K562 (cell line): ENCODE data around the gene DTHD1. TPM values are rescaled to one million over a fixed set of nuclear protein-coding genes. Genes with fewer than 3 reads are reported as not detected.

Experiments used
- ATAC-seq: fragments of 200-7000 bp; cut with Tn5 transposase; 3 replicates; pipeline ENCODE4 v1.9.1; 2020; ENCODE audit warnings: moderate library complexity
- BruUV-seq: library from RNA; stranded (reverse); fragments of 400-500 nt; replicated peaks from 2 replicates; lab custom pipeline; 2021; lab: Mats Ljungman, UMichigan
- CTCF ChIA-PET: fragments of 300-600 bp; formaldehyde crosslinking; extraction: SDS; loops from one replicate; lab custom pipeline; 2021; ENCODE audit warnings: low intra/inter-chr PET ratio; lab: Yijun Ruan, JAX
- POLR2A ChIA-PET: fragments of 300-600, 350-650 bp; sonication (Branson Sonifier 250); formaldehyde crosslinking; extraction: SDS; loops from one replicate; lab custom pipeline; 2021; ENCODE audit warnings: antibody characterized with exemption, inconsistent platforms; lab: Yijun Ruan, JAX
- DNase-seq, 4 experiments: peaks; one replicate each; pipeline versions ENCODE4 v3.0.0 to v3.0.0-alpha.2; 2011 to 2018; ENCODE audit warnings: low spot score in 3 of 4, mixed read lengths in 3 of 4; ENCODE audit errors: extremely low read depth in 1 of 4
- FAIRE-seq: peaks from 2 replicates; lab custom pipeline; 2011; peaks lifted over from hg19 to GRCh38; lab: Jason Lieb, UNC
- H2AFZ ChIP-seq: 2 replicates; pipeline ENCODE4 v1.6.0; 2011; ENCODE audit warnings: low read depth, low read length, control low read depth, inconsistent platforms
- H3K27ac ChIP-seq: fragments of 200-600 bp; 3 replicates; pipeline ENCODE4 v1.8.0; 2011; ENCODE audit warnings: low read depth, mild to moderate bottlenecking, control low read depth, inconsistent platforms, low read length, moderate library complexity, mixed read lengths; ENCODE audit errors: extremely low read depth
- H3K27me3 ChIP-seq, 2 experiments: fragments of 300-600 bp in 1 of 2; 2 replicates in 1 of 2; 3 replicates in 1 of 2; pipeline versions ENCODE4 v1.6.0 to v1.8.0; 2011; ENCODE audit warnings: inconsistent platforms in 2 of 2, low read length in 2 of 2, mild to moderate bottlenecking in 1 of 2, mixed read lengths in 1 of 2, moderate library complexity in 1 of 2; ENCODE audit not compliant: control insufficient read depth in 2 of 2, insufficient read depth in 2 of 2
- H3K36me3 ChIP-seq: fragments of 300-600 bp; 3 replicates; pipeline ENCODE4 v1.8.0; 2011; ENCODE audit warnings: mild to moderate bottlenecking, low read length, inconsistent platforms; ENCODE audit not compliant: control insufficient read depth, insufficient read depth
- H3K4me1 ChIP-seq, 2 experiments: fragments of 200-600 bp in 1 of 2; replicated peaks in 1 of 2; 2 replicates in 1 of 2; 3 replicates in 1 of 2; pipeline versions ENCODE4 v1.5.1 to v1.8.0; 2011; ENCODE audit warnings: inconsistent platforms in 2 of 2, low read length in 2 of 2, mild to moderate bottlenecking in 1 of 2, mixed read lengths in 1 of 2, moderate library complexity in 1 of 2; ENCODE audit not compliant: control insufficient read depth in 2 of 2, insufficient read depth in 2 of 2
- H3K4me2 ChIP-seq: 2 replicates; pipeline ENCODE4 v1.6.1; 2011; ENCODE audit warnings: low read length, control low read depth, inconsistent platforms, mixed read lengths; ENCODE audit not compliant: insufficient read depth
- H3K4me3 ChIP-seq: fragments of 200-600 bp; sonication (generic), shearing (Covaris generic); 2 replicates; pipeline ENCODE4 v1.5.1; 2016; ENCODE audit warnings: control low read depth, inconsistent platforms
- H3K79me2 ChIP-seq: fragments of 200-600 bp; 3 replicates; pipeline ENCODE4 v1.8.0; 2011; ENCODE audit warnings: low read length, inconsistent platforms; ENCODE audit not compliant: control insufficient read depth, insufficient read depth
- H3K9ac ChIP-seq, 2 experiments: 2 replicates each; pipeline versions ENCODE4 v1.6.0 to v1.6.1; 2011; ENCODE audit warnings: low read depth in 2 of 2, low read length in 2 of 2, control low read depth in 1 of 2, inconsistent platforms in 1 of 2, mild to moderate bottlenecking in 1 of 2, mixed read lengths in 1 of 2; ENCODE audit not compliant: insufficient read depth in 1 of 2
- H3K9me1 ChIP-seq: one replicate; pipeline ENCODE4 v1.6.0; 2011; ENCODE audit warnings: inconsistent platforms, mild to moderate bottlenecking, low read length, moderate library complexity; ENCODE audit not compliant: control insufficient read depth, insufficient read depth
- H3K9me3 ChIP-seq: replicated peaks from 2 replicates; pipeline ENCODE4 v1.5.1; 2011; ENCODE audit warnings: low read depth, low read length, inconsistent platforms; ENCODE audit not compliant: control insufficient read depth, insufficient read depth
- H4K20me1 ChIP-seq: replicated peaks from 2 replicates; pipeline ENCODE4 v1.6.1; 2011; ENCODE audit warnings: low read length, inconsistent platforms, mixed read lengths; ENCODE audit not compliant: control insufficient read depth, insufficient read depth
- BCOR ChIP-seq: fragments of 450-650 bp; IDR thresholded peaks from 2 replicates; pipeline ENCODE4 v1.6.1; 2016
- BRD9 ChIP-seq: fragments of 450-650 bp; IDR thresholded peaks from 2 replicates; pipeline ENCODE4 v1.6.1; 2018; ENCODE audit warnings: low read depth; ENCODE audit not compliant: partially characterized antibody
- E2F3 ChIP-seq: fragments of 250-450 bp; sonication (Bioruptor Pico); IDR thresholded peaks from 2 replicates; pipeline ENCODE4 v1.4.0; 2020; ENCODE audit warnings: mild to moderate bottlenecking
- KAT2B ChIP-seq: IDR thresholded peaks from one replicate; pipeline ENCODE4 v1.6.1; 2012; ENCODE audit warnings: low read depth, mild to moderate bottlenecking, control low read depth, inconsistent platforms, low read length, moderate library complexity
- KAT8 ChIP-seq: fragments of 450-650 bp; IDR thresholded peaks from 2 replicates; pipeline ENCODE4 v1.6.1; 2016; ENCODE audit warnings: low read depth, mild to moderate bottlenecking
- SIRT6 ChIP-seq: IDR thresholded peaks from one replicate; pipeline ENCODE4 v1.6.1; 2012; ENCODE audit warnings: low read depth, mild to moderate bottlenecking, control low read depth, inconsistent platforms, low read length, moderate library complexity
- TGIF2 ChIP-seq: sonication (generic); formaldehyde crosslinking; IDR thresholded peaks from 2 replicates; pipeline ENCODE4 v1.8.1; 2022; ENCODE audit warnings: mild to moderate bottlenecking, missing genetic modification reagents, moderate library complexity
- ZBTB11 ChIP-seq, 3 experiments: fragments of 200-800 bp in 1 of 3; fragments of 250-450 bp in 1 of 3; fragments of 450-650 bp in 1 of 3; sonication (Bioruptor Pico) in 1 of 3; sonication (Bioruptor generic) in 1 of 3; formaldehyde crosslinking in 1 of 3; IDR thresholded peaks; 2 replicates each; pipeline versions ENCODE4 v1.6.1 to v1.8.0; 2016 to 2022; ENCODE audit warnings: mild to moderate bottlenecking in 2 of 3, missing genetic modification characterization in 2 of 3, missing compliant biosample characterization in 1 of 3, moderate library complexity in 1 of 3
- ZBTB17 ChIP-seq: fragments of 450-650 bp; formaldehyde crosslinking; IDR thresholded peaks from 2 replicates; pipeline ENCODE4 v1.4.0; 2020; ENCODE audit warnings: mild to moderate bottlenecking
- ZNF316 ChIP-seq: fragments of 450-650 bp; IDR thresholded peaks from 2 replicates; pipeline ENCODE4 v1.6.1; 2016
- WGBS: fragments of 100-300 bp; shearing (Covaris generic); methylation state at CpG from one replicate; pipeline ENCODE4 v1.1.6; 2016; ENCODE audit warnings: low coverage, mixed read lengths; ENCODE audit not compliant: insufficient coverage; ENCODE audit errors: missing lambda C conversion rate; 5-methylcytosine and 5-hydroxymethylcytosine counted together
- in situ Hi-C: fragments of 300-500 bp; cut with MboI; formaldehyde crosslinking; loops from 4 replicates; pipeline ENCODE4 v1.15.0; 2018; ENCODE audit warnings: inconsistent platforms, mixed read lengths
- intact Hi-C: fragments of 100-400 bp; cut with micrococcal nuclease; formaldehyde crosslinking; loops from 2 replicates; pipeline ENCODE4 v1.14.2; 2022
- polyA plus RNA-seq, 8 experiments: library from polyadenylated mRNA; depleted of rRNA in 4 of 8; stranded (reverse) in 5 of 8; unstranded in 3 of 8; fragments of >200 nt; fragmentation: Nextera tagmentation in 2 of 8; fragmentation: Illumina TruSeq in 1 of 8; extraction: Ambion mirVana in 2 of 8; extraction: Trizol in 1 of 8; gene quantifications; 2 replicates each; pipeline versions ENCODE4 v1.2.1 to v1.2.3, GENCODE V29; 2011 to 2014; ENCODE audit warnings: inconsistent platforms in 1 of 8, missing spikeins in 1 of 8
- total RNA-seq, 7 experiments: library from RNA; depleted of rRNA in 6 of 7; stranded (reverse); fragments of >200 nt in 6 of 7; fragmentation: Illumina TruSeq in 2 of 7; extraction: Trizol in 2 of 7; gene quantifications; 2 replicates each; pipeline versions ENCODE4 v1.2.1 to v1.2.3, GENCODE V29; 2011 to 2021; ENCODE audit warnings: low replicate concordance in 1 of 7
- TF ChIP-seq, protein P1 (sequence below): fragments of 200-800 bp; sonication (Bioruptor generic); IDR thresholded peaks from 2 replicates; pipeline ENCODE4 v1.6.1; 2017; ENCODE audit warnings: missing genetic modification characterization, missing compliant biosample characterization
- TF ChIP-seq, protein P2 (sequence below): sonication (generic); formaldehyde crosslinking; IDR thresholded peaks from 2 replicates; pipeline ENCODE4 v1.4.0; 2020; ENCODE audit warnings: mild to moderate bottlenecking, missing genetic modification reagents

DTHD1 gene
- total and polyA plus RNA-seq, 9 of the 15 experiments (the other 6 are each of a cell fraction or from before 2014, with no cell fraction given): not detected

- no peaks in the 10 kb centered on the region for H3K9me3 ChIP-seq
- POLR2A ChIA-PET: no interaction called here
- CTCF ChIA-PET: no interaction called here
- no peak for TF ChIP-seq KAT2B
- no peak for TF ChIP-seq E2F3
- TF ChIP-seq, protein P1, sequence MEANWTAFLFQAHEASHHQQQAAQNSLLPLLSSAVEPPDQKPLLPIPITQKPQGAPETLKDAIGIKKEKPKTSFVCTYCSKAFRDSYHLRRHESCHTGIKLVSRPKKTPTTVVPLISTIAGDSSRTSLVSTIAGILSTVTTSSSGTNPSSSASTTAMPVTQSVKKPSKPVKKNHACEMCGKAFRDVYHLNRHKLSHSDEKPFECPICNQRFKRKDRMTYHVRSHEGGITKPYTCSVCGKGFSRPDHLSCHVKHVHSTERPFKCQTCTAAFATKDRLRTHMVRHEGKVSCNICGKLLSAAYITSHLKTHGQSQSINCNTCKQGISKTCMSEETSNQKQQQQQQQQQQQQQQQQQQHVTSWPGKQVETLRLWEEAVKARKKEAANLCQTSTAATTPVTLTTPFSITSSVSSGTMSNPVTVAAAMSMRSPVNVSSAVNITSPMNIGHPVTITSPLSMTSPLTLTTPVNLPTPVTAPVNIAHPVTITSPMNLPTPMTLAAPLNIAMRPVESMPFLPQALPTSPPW (CRISPR knock-in tag): no peak
- no peak for TF ChIP-seq ZNF316
- TF ChIP-seq BRD9: no peak
- TF ChIP-seq, protein P2, sequence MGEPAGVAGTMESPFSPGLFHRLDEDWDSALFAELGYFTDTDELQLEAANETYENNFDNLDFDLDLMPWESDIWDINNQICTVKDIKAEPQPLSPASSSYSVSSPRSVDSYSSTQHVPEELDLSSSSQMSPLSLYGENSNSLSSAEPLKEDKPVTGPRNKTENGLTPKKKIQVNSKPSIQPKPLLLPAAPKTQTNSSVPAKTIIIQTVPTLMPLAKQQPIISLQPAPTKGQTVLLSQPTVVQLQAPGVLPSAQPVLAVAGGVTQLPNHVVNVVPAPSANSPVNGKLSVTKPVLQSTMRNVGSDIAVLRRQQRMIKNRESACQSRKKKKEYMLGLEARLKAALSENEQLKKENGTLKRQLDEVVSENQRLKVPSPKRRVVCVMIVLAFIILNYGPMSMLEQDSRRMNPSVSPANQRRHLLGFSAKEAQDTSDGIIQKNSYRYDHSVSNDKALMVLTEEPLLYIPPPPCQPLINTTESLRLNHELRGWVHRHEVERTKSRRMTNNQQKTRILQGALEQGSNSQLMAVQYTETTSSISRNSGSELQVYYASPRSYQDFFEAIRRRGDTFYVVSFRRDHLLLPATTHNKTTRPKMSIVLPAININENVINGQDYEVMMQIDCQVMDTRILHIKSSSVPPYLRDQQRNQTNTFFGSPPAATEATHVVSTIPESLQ (CRISPR knock-in tag): no peak
- TF ChIP-seq BCOR: no peak
- no peak for TF ChIP-seq SIRT6
- TF ChIP-seq ZBTB17 (CRISPR knock-in tag): no peak
- TF ChIP-seq TGIF2 (CRISPR knock-in tag): no peak
- no peak for TF ChIP-seq KAT8
- no peak for TF ChIP-seq ZBTB11 (CRISPR knock-in tag; IDR thresholded peaks at IDR 0.05)
- no peaks in the 10 kb centered on the region for H3K4me1 ChIP-seq
- ATAC-seq: no peak
- no peaks in the 10 kb centered on the region for H3K9me1 ChIP-seq
- no peak for DNase-seq
- no peaks in the 10 kb centered on the region for H3K27me3 ChIP-seq
- no peak overlapping the region for H3K4me3 ChIP-seq
- no peaks in the 10 kb centered on the region for H4K20me1 ChIP-seq
- H3K36me3 ChIP-seq: no peaks in the 10 kb centered on the region
- H3K9ac ChIP-seq: no peak overlapping the region
- no peaks in the 10 kb centered on the region for H3K79me2 ChIP-seq
- H2AFZ ChIP-seq: no peak overlapping the region
- no peak for FAIRE-seq
- intact Hi-C loops: no loop called here
- H3K4me2 ChIP-seq: no peak overlapping the region
- in situ Hi-C loops: no loop called here
- no TSS peak for BruUV-seq
- H3K27ac ChIP-seq: no peak overlapping the region
- WGBS: 0% methylated on average over 1 of the region's 2 CpGs
These were observed 42.5 kb downstream of the DTHD1 start for GRCh38 chr4:36323816-36324419.
